C4-2B (cell line): ENCODE measurements around the gene PRKCE.

Experiments
- CTCF ChIP-seq: fragments of 450-650 bp; conservative IDR thresholded peaks from 2 replicates; pipeline ENCODE4 v1.5.1; 2017; ENCODE audit warnings: mild to moderate bottlenecking
- ZFX ChIP-seq: fragments of 450-650 bp; IDR thresholded peaks from 2 replicates; pipeline ENCODE4 v1.6.1; 2017

DNA sequence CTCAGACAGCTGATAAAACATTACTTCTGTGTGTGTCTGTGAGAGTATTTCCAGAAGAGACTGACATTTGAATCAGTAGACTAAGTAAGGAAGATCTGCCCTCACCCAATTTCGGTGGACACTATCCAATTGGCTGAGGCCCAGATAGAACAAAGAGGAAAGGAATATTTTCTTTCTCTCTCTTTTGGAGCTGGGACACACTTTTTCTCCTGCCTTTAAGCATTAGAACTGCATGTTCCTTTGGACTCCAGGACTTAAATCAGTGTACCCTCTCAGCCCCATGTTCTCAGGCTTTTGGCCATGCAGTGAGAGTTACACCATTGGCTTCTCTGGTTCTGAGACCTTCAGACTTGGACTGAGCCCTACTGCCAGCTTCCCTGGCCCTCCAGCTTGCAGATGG lies 37.1 kb upstream of the PRKCE start:
- TF ChIP-seq CTCF, result no peak
- no peak for TF ChIP-seq ZFX
